T-helper 2 cell treated with Interferon-gamma antibody and Interleukin-4, amounts not matched to agents 5 μg/mL and 100 μg/mL, for 36 hours (primary cell): ENCODE data around the gene KIAA1549.

ENCODE experiments used
- DNase-seq: peaks from one replicate; pipeline ENCODE4 v3.0.0; 2021; ENCODE audit warnings: low spot score
- H3K27ac Mint-ChIP-seq: one replicate; pipeline ENCODE4 v1.8.0; 2021; ENCODE audit warnings: mild to moderate bottlenecking, mixed read lengths
- H3K27me3 Mint-ChIP-seq: one replicate; pipeline ENCODE4 v1.8.0; 2021; ENCODE audit warnings: low read depth, mixed read lengths
- H3K36me3 Mint-ChIP-seq: one replicate; pipeline ENCODE4 v1.8.0; 2021; ENCODE audit warnings: low read depth, mixed read lengths
- H3K4me1 Mint-ChIP-seq: one replicate; pipeline ENCODE4 v1.8.0; 2021; ENCODE audit warnings: low read depth, mixed read lengths
- H3K4me3 Mint-ChIP-seq: one replicate; pipeline ENCODE4 v1.8.0; 2022; ENCODE audit warnings: mild to moderate bottlenecking, moderate library complexity, mixed read lengths
- H3K9me3 Mint-ChIP-seq: one replicate; pipeline ENCODE4 v1.8.0; 2021; ENCODE audit warnings: mixed read lengths

The KIAA1549 gene

DNA sequence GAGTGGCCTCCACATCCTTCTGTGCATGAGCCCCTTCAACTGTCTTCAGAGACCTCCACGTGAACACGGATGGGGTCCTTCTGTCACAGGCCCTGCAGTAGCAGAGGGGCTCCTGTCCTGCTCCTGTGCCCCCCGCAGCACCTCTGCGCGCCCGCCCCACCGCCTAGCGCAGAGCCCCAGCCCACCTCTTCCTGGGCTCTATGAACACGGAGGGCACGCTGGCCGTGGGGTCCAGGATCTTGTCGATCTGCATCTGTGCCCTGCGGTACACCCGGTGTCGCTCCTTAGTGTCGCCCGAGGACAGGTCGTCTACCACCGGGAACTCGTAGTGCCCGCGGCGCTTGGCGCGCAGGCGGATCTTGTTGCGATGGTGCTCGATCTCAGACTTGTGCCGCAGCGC lies 111.8 kb downstream of the KIAA1549 start:
- Mint-ChIP-seq H3K27me3 (peaks cover 6% of the 10 kb centered on the region), H3K36me3 (no peaks in the 10 kb centered on the region), H3K4me1 (peaks cover 10% of the 10 kb centered on the region), H3K27ac (no peak overlapping the region), H3K4me3 (no peak overlapping the region), H3K9me3 (no peaks in the 10 kb centered on the region)
- DNase-seq: no peak

DNA sequence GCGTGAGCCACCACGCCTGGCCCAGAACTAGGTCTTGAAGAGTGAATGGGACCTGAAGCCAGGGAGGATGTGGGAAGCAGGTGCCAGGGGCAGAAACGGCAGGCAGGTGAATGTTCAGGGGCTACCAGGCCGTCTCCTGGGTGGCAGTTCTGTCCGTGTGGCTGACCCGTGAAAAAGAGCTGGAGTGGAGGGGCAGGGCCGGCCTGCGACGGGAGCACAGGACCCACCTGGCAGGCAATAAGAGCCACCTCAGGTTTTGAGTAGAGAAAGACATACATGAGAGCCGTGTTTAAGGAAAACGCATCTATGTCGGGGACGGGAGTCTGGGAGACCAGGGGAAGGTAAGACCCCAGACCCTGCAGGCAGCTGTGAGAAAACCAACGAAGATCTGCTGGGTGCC lies 112.5 kb downstream of the KIAA1549 start:
- DNase-seq: no peak
- Mint-ChIP-seq H3K27me3 (peaks cover 6% of the 10 kb centered on the region), H3K36me3 (no peaks in the 10 kb centered on the region), H3K27ac (no peak overlapping the region), H3K9me3 (no peaks in the 10 kb centered on the region), H3K4me3 (no peak overlapping the region), H3K4me1 (peaks cover 8% of the 10 kb centered on the region)

DNA sequence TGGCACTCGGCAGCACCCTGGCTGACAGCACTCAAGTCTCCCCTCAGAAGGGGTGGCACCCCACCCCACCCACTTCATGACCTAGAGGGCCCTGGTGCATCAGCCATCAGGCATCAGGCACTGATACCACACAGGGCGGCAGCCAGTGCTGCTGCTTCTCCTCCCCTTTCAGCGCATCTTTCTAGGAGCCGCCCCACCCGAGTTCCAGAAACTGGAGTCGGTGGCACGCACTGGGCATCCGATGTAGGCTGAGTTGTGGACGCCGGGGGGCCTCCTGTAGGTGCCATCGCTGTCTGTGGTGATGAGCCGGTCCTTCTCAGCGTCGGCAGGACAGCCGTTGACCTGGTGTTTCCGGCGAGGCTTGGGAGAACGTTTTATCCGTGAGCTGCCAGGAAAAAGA lies 113.4 kb downstream of the KIAA1549 start:
- H3K4me3 Mint-ChIP-seq: no peak overlapping the region
- H3K36me3 Mint-ChIP-seq: no peaks in the 10 kb centered on the region
- peaks cover 6% of the 10 kb centered on the region for H3K27me3 Mint-ChIP-seq
- H3K4me1 Mint-ChIP-seq: peaks cover 8% of the 10 kb centered on the region
- no peak for DNase-seq
- no peak overlapping the region for H3K27ac Mint-ChIP-seq
- H3K9me3 Mint-ChIP-seq: no peaks in the 10 kb centered on the region

DNA sequence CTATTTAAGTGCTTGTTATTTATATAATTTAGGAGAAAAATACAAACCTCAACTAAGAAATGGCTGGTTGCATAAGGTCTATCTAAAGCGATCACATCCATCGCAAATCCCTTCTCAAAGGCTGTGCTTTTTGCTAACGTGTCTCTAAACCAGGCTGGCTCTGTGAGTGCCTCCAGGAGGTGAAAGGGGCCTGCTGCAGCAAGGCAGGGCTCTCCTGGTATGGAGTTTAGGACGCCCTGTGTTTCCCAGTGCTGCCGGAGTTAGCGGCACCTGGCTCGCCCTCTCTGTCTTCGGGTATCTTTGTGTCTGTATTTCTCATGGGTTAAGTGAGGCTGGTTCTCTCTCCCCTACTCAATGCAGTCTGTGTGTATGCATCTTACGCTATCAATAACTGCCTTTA lies 114.8 kb downstream of the KIAA1549 start:
- H3K27ac Mint-ChIP-seq: no peak overlapping the region
- H3K9me3 Mint-ChIP-seq: no peaks in the 10 kb centered on the region
- H3K4me3 Mint-ChIP-seq: no peak overlapping the region
- H3K27me3 Mint-ChIP-seq: peaks cover 3% of the 10 kb centered on the region
- H3K4me1 Mint-ChIP-seq: peaks cover 8% of the 10 kb centered on the region
- DNase-seq: no peak
- no peaks in the 10 kb centered on the region for H3K36me3 Mint-ChIP-seq

DNA sequence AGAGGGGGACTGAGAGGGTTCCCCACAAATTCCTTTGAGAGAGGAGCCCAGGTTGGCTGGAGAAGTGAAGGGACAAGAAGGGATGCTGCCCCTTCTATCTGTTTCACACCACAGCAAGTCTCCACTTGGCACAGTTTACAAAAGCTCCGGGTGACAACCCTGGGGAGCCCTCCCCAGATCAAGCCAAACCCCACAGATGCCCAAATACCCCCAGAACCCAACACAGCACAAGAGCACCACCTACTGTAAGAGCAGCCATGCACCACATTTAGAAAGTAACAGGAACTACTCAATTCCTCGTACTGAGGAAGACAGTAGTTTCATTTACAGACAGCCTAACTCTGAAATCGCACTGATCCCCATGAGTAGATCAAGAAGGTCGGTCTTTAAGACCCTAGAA lies 115.3 kb downstream of the KIAA1549 start:
- peaks cover 8% of the 10 kb centered on the region for H3K4me1 Mint-ChIP-seq
- no peaks in the 10 kb centered on the region for H3K9me3 Mint-ChIP-seq
- H3K36me3 Mint-ChIP-seq: no peaks in the 10 kb centered on the region
- peaks cover 3% of the 10 kb centered on the region for H3K27me3 Mint-ChIP-seq
- DNase-seq: peak; percentile 28
- no peak overlapping the region for H3K4me3 Mint-ChIP-seq
- peak overlapping the region; percentile 18 for H3K27ac Mint-ChIP-seq

DNA sequence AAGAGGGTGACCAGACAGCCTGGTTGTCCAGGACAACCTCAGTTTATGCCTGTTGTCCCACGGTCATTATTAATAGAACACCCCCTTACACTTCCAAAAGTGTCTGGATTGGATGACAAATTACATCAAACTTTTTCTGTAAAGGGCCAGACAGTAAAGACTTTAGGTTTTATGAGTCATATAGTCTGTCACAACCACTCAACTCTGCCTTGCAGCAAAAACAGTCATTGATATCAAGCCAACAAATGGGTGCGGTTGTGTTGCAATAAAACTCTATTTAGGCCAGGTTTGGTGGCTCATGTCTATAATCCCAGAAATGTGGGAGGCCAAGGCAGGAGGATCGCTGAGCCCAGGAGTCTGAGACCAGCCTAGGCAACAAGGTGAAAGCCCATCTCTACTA lies 116.5 kb downstream of the KIAA1549 start:
- Mint-ChIP-seq H3K4me3 (no peak overlapping the region), H3K36me3 (no peaks in the 10 kb centered on the region), H3K9me3 (no peaks in the 10 kb centered on the region), H3K4me1 (peaks cover 8% of the 10 kb centered on the region), H3K27me3 (peaks cover 3% of the 10 kb centered on the region), H3K27ac (no peak overlapping the region)
- no peak for DNase-seq

DNA sequence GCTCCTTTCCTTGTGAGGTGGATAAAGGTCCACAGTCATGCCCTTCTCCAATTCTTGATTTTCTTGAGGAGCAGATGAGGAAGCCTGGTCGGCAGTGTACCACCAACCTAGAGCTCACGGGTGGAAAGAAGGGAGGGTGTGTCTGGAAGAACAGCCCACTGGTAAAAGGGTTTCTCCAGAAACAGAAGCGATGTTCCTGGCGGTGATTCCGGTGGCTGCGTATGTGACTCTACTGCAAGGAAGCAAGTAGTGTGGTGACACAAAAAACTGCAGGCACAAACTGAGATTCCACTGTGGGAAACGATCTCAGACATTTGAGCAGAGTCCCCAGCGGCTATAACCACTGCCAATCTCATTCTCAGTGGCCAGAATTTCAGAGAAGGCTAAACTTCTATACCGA lies 117.3 kb downstream of the KIAA1549 start:
- H3K4me1 Mint-ChIP-seq: peaks cover 8% of the 10 kb centered on the region
- DNase-seq: no peak
- H3K9me3 Mint-ChIP-seq: no peaks in the 10 kb centered on the region
- no peak overlapping the region for H3K27ac Mint-ChIP-seq
- H3K36me3 Mint-ChIP-seq: no peaks in the 10 kb centered on the region
- peaks cover 5% of the 10 kb centered on the region for H3K27me3 Mint-ChIP-seq
- H3K4me3 Mint-ChIP-seq: no peak overlapping the region

DNA sequence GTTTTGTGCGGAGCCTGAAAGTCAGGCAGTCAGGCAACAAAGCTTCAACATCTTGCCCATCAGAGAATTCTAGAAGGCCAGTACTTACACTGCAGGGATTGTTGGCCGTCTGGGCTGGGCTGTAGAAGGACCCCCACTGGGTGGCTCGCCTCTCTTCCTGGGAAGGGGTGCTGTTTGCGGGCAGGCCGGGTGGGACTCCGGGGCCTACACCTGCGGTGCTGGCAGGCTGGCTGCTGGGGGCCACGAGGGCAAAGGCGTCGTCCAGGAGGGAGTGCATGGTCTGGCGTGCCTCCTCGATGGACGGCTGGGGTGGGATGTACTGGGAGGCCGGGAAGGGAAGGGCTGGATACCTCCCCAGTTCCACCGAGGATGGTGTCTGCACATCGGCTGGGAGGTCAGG lies 120.1 kb downstream of the KIAA1549 start:
- Mint-ChIP-seq H3K4me1 (peaks cover 8% of the 10 kb centered on the region), H3K27me3 (peaks cover 6% of the 10 kb centered on the region), H3K9me3 (peaks cover 22% of the 10 kb centered on the region), H3K27ac (no peak overlapping the region), H3K4me3 (no peak overlapping the region), H3K36me3 (peaks cover 4% of the 10 kb centered on the region)
- DNase-seq: no peak

DNA sequence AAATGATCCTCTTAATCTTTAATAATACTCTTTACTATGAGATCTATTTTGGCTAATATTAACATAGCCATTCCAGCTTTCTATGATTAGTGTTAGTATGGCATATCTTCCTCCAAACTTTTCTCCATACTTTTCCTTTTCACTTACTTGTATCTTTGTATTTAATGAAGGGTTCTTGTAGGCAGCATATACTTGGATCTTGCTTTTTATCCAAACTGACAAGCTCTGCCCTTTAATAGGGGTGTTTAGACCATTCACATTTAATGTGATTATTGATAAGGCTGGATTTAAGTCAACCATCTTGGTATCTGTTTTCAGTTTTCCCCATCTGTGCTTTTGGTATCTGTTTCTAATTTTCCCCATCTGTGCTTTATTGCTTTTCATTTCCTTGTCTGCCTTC lies 123.5 kb downstream of the KIAA1549 start:
- H3K36me3 Mint-ChIP-seq: peaks cover 4% of the 10 kb centered on the region
- no peak overlapping the region for H3K27ac Mint-ChIP-seq
- peaks cover 11% of the 10 kb centered on the region for H3K27me3 Mint-ChIP-seq
- H3K4me1 Mint-ChIP-seq: no peaks in the 10 kb centered on the region
- no peak for DNase-seq
- peaks cover 22% of the 10 kb centered on the region for H3K9me3 Mint-ChIP-seq
- no peak overlapping the region for H3K4me3 Mint-ChIP-seq

DNA sequence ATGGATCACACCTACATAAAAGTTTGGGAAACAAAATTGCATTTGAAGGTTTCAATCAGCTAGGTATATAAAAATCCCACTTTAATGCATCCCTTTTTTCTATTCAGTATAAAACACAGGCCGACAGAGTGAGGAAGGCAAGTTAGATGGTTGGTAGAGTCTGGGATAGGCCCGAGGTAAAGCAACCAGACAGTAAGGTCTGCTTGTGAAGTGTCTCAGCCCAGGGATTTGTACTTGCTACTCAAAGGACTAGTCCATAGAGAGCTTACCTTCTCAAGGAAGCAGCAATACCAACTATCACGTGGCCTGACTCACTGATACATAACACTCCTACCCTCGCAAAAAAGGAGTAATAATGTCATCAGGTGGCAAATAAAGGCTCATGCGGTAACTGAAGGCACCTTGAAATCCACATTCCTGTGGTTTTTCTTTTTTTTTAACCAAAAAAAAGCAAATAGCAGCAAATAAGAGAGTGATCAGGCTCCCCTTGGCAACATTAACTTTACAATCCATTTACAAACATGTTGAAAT lies 127.0 kb downstream of the KIAA1549 start:
- H3K4me3 Mint-ChIP-seq: no peak overlapping the region
- peaks cover 29% of the 10 kb centered on the region for H3K9me3 Mint-ChIP-seq
- H3K27ac Mint-ChIP-seq: no peak overlapping the region
- H3K4me1 Mint-ChIP-seq: no peaks in the 10 kb centered on the region
- DNase-seq: no peak
- peaks cover 4% of the 10 kb centered on the region for H3K36me3 Mint-ChIP-seq
- peaks cover 14% of the 10 kb centered on the region for H3K27me3 Mint-ChIP-seq

DNA sequence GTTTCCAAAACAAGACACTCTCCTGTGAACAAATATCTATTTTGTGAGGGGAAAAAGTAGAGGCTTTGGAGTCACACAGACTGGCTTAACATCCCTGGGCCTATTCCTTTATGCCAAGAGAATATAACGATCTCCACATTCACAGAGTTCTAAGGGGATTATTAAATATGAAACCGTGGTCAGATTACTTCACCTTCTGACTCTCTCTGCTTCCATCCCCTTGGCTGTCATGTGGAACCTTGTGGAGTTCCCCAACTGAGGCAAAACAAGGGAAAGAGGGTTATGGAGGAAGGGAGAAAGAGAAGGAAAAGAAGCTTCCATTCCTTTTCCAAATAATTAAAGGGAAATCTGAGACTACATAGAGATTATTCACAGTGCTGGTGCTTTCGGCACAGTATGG lies 127.7 kb downstream of the KIAA1549 start:
- Mint-ChIP-seq H3K4me3 (no peak overlapping the region), H3K4me1 (no peaks in the 10 kb centered on the region), H3K27ac (no peak overlapping the region), H3K27me3 (peaks cover 18% of the 10 kb centered on the region), H3K9me3 (peaks cover 29% of the 10 kb centered on the region), H3K36me3 (peaks cover 4% of the 10 kb centered on the region)
- DNase-seq: no peak

DNA sequence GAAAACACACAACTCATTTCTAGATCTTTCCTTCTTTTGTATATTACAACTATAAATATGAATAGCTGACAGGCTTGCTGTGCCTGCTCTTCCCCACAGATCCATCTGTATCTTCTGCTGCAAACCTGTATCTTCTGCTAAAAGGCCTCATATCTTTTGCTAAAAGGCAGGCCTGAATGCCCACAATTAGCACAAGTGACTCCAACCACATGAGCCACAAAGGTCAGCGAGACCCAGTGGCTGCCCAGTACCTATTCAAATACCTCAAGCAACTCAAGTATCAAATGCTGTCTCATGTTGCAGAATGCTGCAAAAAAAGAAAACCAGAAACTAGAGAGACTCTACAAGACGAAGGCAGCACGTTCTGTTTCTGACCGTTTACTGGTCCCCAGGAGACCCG lies 128.7 kb downstream of the KIAA1549 start:
- H3K27me3 Mint-ChIP-seq: peaks cover 25% of the 10 kb centered on the region
- peaks cover 19% of the 10 kb centered on the region for H3K9me3 Mint-ChIP-seq
- H3K4me3 Mint-ChIP-seq: no peak overlapping the region
- peaks cover 4% of the 10 kb centered on the region for H3K36me3 Mint-ChIP-seq
- no peak overlapping the region for H3K27ac Mint-ChIP-seq
- no peak for DNase-seq
- no peaks in the 10 kb centered on the region for H3K4me1 Mint-ChIP-seq

DNA sequence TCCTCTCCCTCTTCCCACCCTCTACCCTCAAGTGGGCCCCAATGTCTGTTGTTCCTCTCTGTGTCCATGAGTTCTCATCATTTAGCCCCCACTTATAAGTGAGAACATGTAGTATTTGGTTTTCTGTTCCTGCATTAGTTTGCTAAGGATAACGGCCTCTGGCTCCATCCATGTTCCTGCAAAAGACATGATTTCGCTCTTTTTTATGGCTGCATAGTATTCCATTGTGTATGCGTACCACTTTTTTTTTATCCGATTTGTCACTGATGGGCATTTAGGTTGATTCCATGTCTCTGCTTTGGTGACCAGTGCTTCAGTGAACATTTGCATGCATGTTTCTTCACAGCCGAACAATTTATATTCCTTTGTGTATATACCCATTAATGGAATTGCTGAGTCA lies 131.5 kb downstream of the KIAA1549 start:
- H3K4me1 Mint-ChIP-seq: no peaks in the 10 kb centered on the region
- no peaks in the 10 kb centered on the region for H3K36me3 Mint-ChIP-seq
- DNase-seq: no peak

DNA sequence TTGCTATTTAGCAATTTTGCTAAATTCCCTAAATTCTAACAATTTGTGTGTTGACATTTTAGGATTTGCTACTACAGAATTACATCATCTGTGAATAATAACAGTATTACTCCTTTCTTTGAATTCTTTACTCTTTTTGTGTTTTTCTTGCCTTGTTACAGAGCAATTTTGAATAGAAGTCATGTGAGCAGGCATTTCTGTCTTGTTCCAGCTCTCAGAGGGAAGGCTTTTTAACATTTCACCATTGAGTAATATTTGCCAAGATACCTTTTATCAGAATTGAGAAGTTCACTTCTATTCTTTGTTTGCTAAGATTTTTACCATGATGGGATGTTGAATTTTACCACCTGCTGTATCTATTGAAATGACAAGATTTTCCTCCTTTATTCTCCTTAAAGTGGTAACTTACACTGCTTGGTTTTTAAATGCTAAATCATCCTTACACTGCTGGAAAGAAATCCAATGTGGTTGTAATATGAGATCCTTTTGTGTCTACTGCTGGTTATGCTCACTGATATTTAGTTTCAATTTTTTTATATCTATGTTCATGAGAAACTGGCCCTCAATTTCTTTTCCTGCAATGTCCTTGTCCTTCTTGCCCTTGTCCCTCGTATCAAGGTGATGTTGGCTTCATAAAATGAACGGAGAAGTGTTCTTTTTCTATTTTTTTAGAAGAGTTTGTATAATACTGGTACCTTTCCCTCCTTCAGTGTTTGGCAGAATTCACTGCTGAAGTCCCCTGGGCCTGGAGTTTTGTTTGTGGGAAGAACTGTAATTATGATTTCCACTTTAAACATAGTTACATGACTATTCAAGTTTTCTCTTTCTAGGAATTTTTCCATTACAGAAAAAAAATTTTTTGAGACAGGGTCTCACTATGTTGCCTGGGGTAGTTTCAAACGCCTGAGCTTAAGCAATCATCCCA lies 132.9 kb downstream of the KIAA1549 start:
- Mint-ChIP-seq H3K4me1 (no peaks in the 10 kb centered on the region), H3K9me3 (peaks cover 7% of the 10 kb centered on the region), H3K27me3 (peaks cover 27% of the 10 kb centered on the region), H3K4me3 (no peak overlapping the region), H3K27ac (no peak overlapping the region), H3K36me3 (no peaks in the 10 kb centered on the region)
- no peak for DNase-seq

More for the DNA sequence above, 131.5 kb downstream of the KIAA1549 start:
- Mint-ChIP-seq H3K9me3 (peaks cover 7% of the 10 kb centered on the region), H3K27me3 (peaks cover 25% of the 10 kb centered on the region), H3K4me3 (no peak overlapping the region), H3K27ac (no peak overlapping the region)
